Upper lobe of right lung (tissue), 1 donor: ENCODE results near the gene NPIPB5. TPM values are rescaled to one million over a fixed set of nuclear protein-coding genes. Genes with fewer than 3 reads are reported as not detected.
"Not testable (repeated sequence)": the region's sequence is repeated elsewhere in the genome, so short reads cannot be mapped to it uniquely, and the experiment has no call there.

Experiments used
- ATAC-seq: fragments of 200-7000 bp; cut with Tn5 transposase; one replicate; pipeline ENCODE4 v1.9.1; 2020; ENCODE audit warnings: mild to moderate bottlenecking, moderate library complexity
- DNase-seq: peaks from one replicate; pipeline ENCODE4 v3.0.0-alpha.2; 2020
- H3K27ac ChIP-seq: fragments of 200-600 bp; one replicate; pipeline ENCODE4 v1.8.0; 2022
- H3K27me3 ChIP-seq: fragments of 200-600 bp; one replicate; pipeline ENCODE4 v1.8.0; 2022; ENCODE audit warnings: mild to moderate bottlenecking
- H3K36me3 ChIP-seq: fragments of 200-600 bp; one replicate; pipeline ENCODE4 v1.8.0; 2022
- H3K4me1 ChIP-seq: fragments of 200-600 bp; one replicate; pipeline ENCODE4 v1.8.0; 2022
- H3K4me3 ChIP-seq: fragments of 200-600 bp; one replicate; pipeline ENCODE4 v1.8.0; 2022; ENCODE audit warnings: mild to moderate bottlenecking
- H3K9me3 ChIP-seq: fragments of 200-600 bp; one replicate; pipeline ENCODE4 v1.8.0; 2022
- intact Hi-C: fragments of 100-400 bp; cut with DNase I; formaldehyde crosslinking; loops from one replicate; pipeline ENCODE4 v1.11.0; 2022
- long read RNA-seq: library from polyadenylated mRNA; unstranded; transcript quantifications from one replicate; pipeline ENCODE4 v2.0.0, GENCODE V29; 2021
- total RNA-seq: library from RNA; stranded (reverse); fragmentation: NEBNext Ultra II Directional; extraction: Animal tissue kit (Norgen Biotek cat#: 25700); gene quantifications from one replicate; pipeline ENCODE4 v1.2.1, GENCODE V29; 2021
- donor health status: DM: no; HTN: yes; CAD: no; lungs with severe emphysema.

Gene NPIPB5
- 226 TPM for total RNA-seq
- long read RNA-seq, partial matches to known transcripts = 5 of 11 reads
- long read RNA-seq, other reads (novel, unspliced or antisense) = 5 of 11 reads

GRCh38 chr16:22510591-22510990 lies at the start of gene NPIPB5:
Gene NPIPB5 (plus strand): TSS chr16:22510891. CDS start chr16:22513802, 2,911 bp downstream.
- H3K36me3 ChIP-seq, ATAC-seq, H3K4me3 ChIP-seq, intact Hi-C loops, DNase-seq, H3K9me3 ChIP-seq, H3K27me3 ChIP-seq, H3K27ac ChIP-seq, H3K4me1 ChIP-seq: not testable (repeated sequence)

GRCh38 chr16:22468846-22469245 lies 41.8 kb upstream of the NPIPB5 start:
- H3K4me1 ChIP-seq, H3K27ac ChIP-seq, H3K36me3 ChIP-seq, ATAC-seq, H3K9me3 ChIP-seq, intact Hi-C loops, H3K27me3 ChIP-seq, DNase-seq, H3K4me3 ChIP-seq: not testable (repeated sequence)

- peak; percentile 60 for DNase-seq
- H3K4me1 ChIP-seq, H3K27ac ChIP-seq, ATAC-seq, H3K36me3 ChIP-seq, intact Hi-C loops, H3K27me3 ChIP-seq, H3K9me3 ChIP-seq, H3K4me3 ChIP-seq: not testable (repeated sequence)
Observed at GRCh38 chr16:22537996-22538395, 27.3 kb downstream of the NPIPB5 start.

GRCh38 chr16:22544809-22545208 lies 34.1 kb downstream of the NPIPB5 start:
- H3K27me3 ChIP-seq, DNase-seq, intact Hi-C loops, H3K4me1 ChIP-seq, ATAC-seq, H3K9me3 ChIP-seq, H3K27ac ChIP-seq, H3K36me3 ChIP-seq, H3K4me3 ChIP-seq: not testable (repeated sequence)

GRCh38 chr16:22546630-22547029 lies 35.9 kb downstream of the NPIPB5 start:
- H3K4me1 ChIP-seq, H3K4me3 ChIP-seq, H3K9me3 ChIP-seq, H3K36me3 ChIP-seq, ATAC-seq, DNase-seq, intact Hi-C loops, H3K27ac ChIP-seq, H3K27me3 ChIP-seq: not testable (repeated sequence)

GRCh38 chr16:22547170-22547765 lies 36.6 kb downstream of the NPIPB5 start:
- intact Hi-C loops, H3K27ac ChIP-seq, H3K36me3 ChIP-seq, H3K9me3 ChIP-seq, H3K4me3 ChIP-seq, H3K27me3 ChIP-seq, H3K4me1 ChIP-seq: not testable (repeated sequence)
- peak; percentile 20 for DNase-seq
- ATAC-seq = peak; percentile 39

GRCh38 chr16:22549853-22550252 lies 39.2 kb downstream of the NPIPB5 start:
- ATAC-seq, H3K4me1 ChIP-seq, H3K27ac ChIP-seq, H3K9me3 ChIP-seq, H3K4me3 ChIP-seq, intact Hi-C loops, H3K36me3 ChIP-seq, DNase-seq, H3K27me3 ChIP-seq: not testable (repeated sequence)

GRCh38 chr16:22551143-22551542 lies 40.5 kb downstream of the NPIPB5 start:
- H3K27ac ChIP-seq, H3K27me3 ChIP-seq, H3K36me3 ChIP-seq, H3K4me1 ChIP-seq, ATAC-seq, intact Hi-C loops, H3K9me3 ChIP-seq, H3K4me3 ChIP-seq: not testable (repeated sequence)
- DNase-seq = peak; percentile 29

- peak; percentile 51 for DNase-seq
- H3K27ac ChIP-seq, H3K9me3 ChIP-seq, H3K36me3 ChIP-seq, H3K27me3 ChIP-seq, H3K4me3 ChIP-seq, intact Hi-C loops, ATAC-seq, H3K4me1 ChIP-seq: not testable (repeated sequence)
Observed at GRCh38 chr16:22551651-22552050, 41.0 kb downstream of the NPIPB5 start.

- H3K36me3 ChIP-seq, DNase-seq, H3K9me3 ChIP-seq, H3K4me1 ChIP-seq, H3K27ac ChIP-seq, intact Hi-C loops, H3K27me3 ChIP-seq, ATAC-seq, H3K4me3 ChIP-seq: not testable (repeated sequence)
Observed at GRCh38 chr16:22556759-22557158, 46.1 kb downstream of the NPIPB5 start.

Other genes with a start within 250 kb of the NPIPB5 start
- 43.3 TPM for gene POLR3E, start 213.5 kb upstream of the NPIPB5 start, total RNA-seq
- gene CDR2, start 136.3 kb upstream of the NPIPB5 start, total RNA-seq = 25.2 TPM